Glutamatergic neuron (in vitro differentiated cells): ENCODE results near the gene OR1J4. TPM values are rescaled to one million over a fixed set of nuclear protein-coding genes. Genes with fewer than 3 reads are reported as not detected.
"Not testable (repeated sequence)": the region's sequence is repeated elsewhere in the genome, so short reads cannot be mapped to it uniquely, and the experiment has no call there.

ENCODE experiments used
- DNase-seq: peaks from one replicate; pipeline ENCODE4 v3.0.0; 2022
- H3K27ac Mint-ChIP-seq: one replicate; pipeline ENCODE4 v1.8.0; 2020; ENCODE audit warnings: mild to moderate bottlenecking, mixed read lengths, inconsistent platforms; ENCODE audit not compliant: unreplicated experiment
- H3K27me3 Mint-ChIP-seq: one replicate; pipeline ENCODE4 v1.8.0; 2020; ENCODE audit warnings: mild to moderate bottlenecking, moderate library complexity, mixed read lengths, inconsistent platforms; ENCODE audit not compliant: unreplicated experiment
- H3K36me3 Mint-ChIP-seq: one replicate; pipeline ENCODE4 v1.8.0; 2020; ENCODE audit warnings: mild to moderate bottlenecking, mixed read lengths, inconsistent platforms; ENCODE audit not compliant: unreplicated experiment
- H3K4me1 Mint-ChIP-seq: one replicate; pipeline ENCODE4 v1.8.0; 2020; ENCODE audit warnings: mild to moderate bottlenecking, low read depth, mixed read lengths, inconsistent platforms; ENCODE audit not compliant: unreplicated experiment
- H3K4me3 Mint-ChIP-seq: one replicate; pipeline ENCODE4 v1.8.0; 2020; ENCODE audit warnings: mild to moderate bottlenecking, mixed read lengths, inconsistent platforms; ENCODE audit not compliant: unreplicated experiment
- H3K9me3 Mint-ChIP-seq: one replicate; pipeline ENCODE4 v1.8.0; 2020; ENCODE audit warnings: mild to moderate bottlenecking, moderate library complexity, mixed read lengths, inconsistent platforms; ENCODE audit not compliant: unreplicated experiment
- total RNA-seq: library from RNA; stranded (reverse); fragmentation: NEBNext Ultra II Directional; extraction: Animal tissue kit (Norgen Biotek cat#: 25700); gene quantifications from one replicate; pipeline ENCODE4 v1.2.1, GENCODE V29; 2021; ENCODE audit not compliant: unreplicated experiment
- TF ChIP-seq, protein P1 (sequence below): fragments of 200-600 bp; sonication (generic); IDR thresholded peaks from one replicate; pipeline ENCODE4 v1.5.0; 2021; ENCODE audit not compliant: partially characterized antibody, unreplicated experiment

OR1J4 gene
- total RNA-seq, 1 donor from 2014 or later = not detected

DNA sequence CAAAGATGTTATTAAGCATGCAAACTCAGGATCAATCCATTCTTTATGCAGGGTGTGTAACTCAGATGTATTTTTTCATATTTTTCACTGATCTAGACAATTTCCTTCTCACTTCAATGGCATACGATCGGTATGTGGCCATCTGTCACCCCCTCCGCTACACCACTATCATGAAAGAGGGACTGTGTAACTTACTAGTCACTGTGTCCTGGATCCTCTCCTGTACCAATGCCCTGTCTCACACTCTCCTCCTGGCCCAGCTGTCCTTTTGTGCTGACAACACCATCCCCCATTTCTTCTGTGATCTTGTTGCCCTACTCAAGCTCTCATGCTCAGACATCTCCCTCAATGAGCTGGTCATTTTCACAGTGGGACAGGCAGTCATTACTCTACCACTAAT lies 435 bp downstream of the OR1J4 start:
- Mint-ChIP-seq H3K27ac (no peak overlapping the region), H3K4me3 (no peak overlapping the region), H3K27me3 (peaks cover 2% of the 10 kb centered on the region), H3K9me3 (no peaks in the 10 kb centered on the region), H3K36me3 (no peaks in the 10 kb centered on the region), H3K4me1 (no peaks in the 10 kb centered on the region)
- TF ChIP-seq, protein P1, sequence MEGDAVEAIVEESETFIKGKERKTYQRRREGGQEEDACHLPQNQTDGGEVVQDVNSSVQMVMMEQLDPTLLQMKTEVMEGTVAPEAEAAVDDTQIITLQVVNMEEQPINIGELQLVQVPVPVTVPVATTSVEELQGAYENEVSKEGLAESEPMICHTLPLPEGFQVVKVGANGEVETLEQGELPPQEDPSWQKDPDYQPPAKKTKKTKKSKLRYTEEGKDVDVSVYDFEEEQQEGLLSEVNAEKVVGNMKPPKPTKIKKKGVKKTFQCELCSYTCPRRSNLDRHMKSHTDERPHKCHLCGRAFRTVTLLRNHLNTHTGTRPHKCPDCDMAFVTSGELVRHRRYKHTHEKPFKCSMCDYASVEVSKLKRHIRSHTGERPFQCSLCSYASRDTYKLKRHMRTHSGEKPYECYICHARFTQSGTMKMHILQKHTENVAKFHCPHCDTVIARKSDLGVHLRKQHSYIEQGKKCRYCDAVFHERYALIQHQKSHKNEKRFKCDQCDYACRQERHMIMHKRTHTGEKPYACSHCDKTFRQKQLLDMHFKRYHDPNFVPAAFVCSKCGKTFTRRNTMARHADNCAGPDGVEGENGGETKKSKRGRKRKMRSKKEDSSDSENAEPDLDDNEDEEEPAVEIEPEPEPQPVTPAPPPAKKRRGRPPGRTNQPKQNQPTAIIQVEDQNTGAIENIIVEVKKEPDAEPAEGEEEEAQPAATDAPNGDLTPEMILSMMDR = no peak
- DNase-seq = no peak

DNA sequence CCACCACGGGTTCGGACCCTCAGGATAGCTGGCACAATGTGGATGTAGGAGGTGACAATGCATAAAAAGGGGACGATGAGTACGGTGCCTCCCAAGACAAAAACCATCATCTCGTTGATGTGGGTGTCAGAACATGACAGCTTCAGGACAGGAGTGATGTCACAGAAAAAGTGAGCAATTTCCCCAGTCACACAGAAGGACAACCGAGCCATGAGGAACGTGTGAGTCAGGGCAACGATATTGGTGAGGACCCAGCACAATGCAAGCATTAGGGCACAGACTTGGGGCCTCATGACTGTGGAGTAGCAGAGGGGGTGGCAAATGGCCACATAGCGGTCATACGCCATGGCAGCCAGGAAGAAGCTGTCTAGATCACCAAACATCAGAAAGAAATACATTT lies 7.7 kb downstream of the OR1J4 start:
- DNase-seq = no peak
- no peak overlapping the region for H3K27ac Mint-ChIP-seq
- TF ChIP-seq, protein P1 = no peak
- no peaks in the 10 kb centered on the region for H3K4me1 Mint-ChIP-seq
- no peaks in the 10 kb centered on the region for H3K36me3 Mint-ChIP-seq
- peaks cover 1% of the 10 kb centered on the region for H3K9me3 Mint-ChIP-seq
- H3K4me3 Mint-ChIP-seq = no peak overlapping the region
- H3K27me3 Mint-ChIP-seq = peaks cover 3% of the 10 kb centered on the region

DNA sequence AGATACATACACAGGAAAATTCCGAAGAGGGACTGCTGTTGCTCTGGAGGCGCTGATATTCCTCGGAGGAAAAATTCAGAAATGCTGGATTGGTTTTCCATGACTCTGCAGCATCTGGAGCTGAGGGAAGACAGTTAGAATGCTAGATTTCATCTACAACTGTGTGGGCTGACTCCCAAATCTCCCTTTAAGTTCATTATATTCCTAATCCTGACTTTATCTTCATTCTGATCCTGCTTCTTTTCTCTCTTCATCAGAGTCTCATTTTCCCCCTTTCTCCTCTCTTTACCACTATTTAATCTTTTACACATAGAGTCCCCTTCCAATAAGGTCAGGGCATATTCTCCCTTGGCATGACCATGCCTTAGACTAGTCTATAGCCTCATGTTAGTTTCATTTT lies 8.3 kb downstream of the OR1J4 start, which contains the start of gene OR1N1:
Gene OR1N1 (minus strand): TSS at position 101 of the 400 bp plus-strand sequence. CDS start 0 bp downstream, at position 101.
- TF ChIP-seq, protein P1 = no peak
- Mint-ChIP-seq H3K27ac (no peak within 1 kb of the TSS), H3K9me3 (peaks cover 1% of the 10 kb centered on the region), H3K27me3 (peaks cover 3% of the 10 kb centered on the region), H3K4me3 (no peak within 1 kb of the TSS), H3K4me1 (no peaks in the 10 kb centered on the region), H3K36me3 (no peaks in the 10 kb centered on the region)
- DNase-seq = no peak

DNA sequence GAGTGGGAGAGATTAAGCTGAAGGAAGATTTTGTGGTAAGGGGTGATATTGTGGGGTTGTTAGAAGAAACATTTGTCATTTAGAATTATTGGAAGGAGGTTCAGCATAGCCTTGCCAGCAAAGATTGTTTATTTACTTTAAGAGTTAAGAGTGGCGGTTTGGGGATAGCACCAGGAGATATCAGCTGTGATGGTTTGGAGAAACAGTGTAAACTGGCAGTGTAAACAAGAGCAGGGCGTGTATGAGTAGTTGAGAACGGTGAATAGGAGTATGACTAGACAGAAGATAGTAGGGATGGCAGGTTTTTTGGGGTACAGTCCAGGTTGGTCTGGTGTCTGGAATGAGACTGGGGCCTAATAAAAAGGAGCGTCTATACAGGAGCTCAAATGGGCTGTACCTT lies 12.2 kb downstream of the OR1J4 start:
- H3K27me3 Mint-ChIP-seq, H3K4me3 Mint-ChIP-seq, H3K27ac Mint-ChIP-seq, H3K9me3 Mint-ChIP-seq, H3K36me3 Mint-ChIP-seq, H3K4me1 Mint-ChIP-seq, DNase-seq: not testable (repeated sequence)

DNA sequence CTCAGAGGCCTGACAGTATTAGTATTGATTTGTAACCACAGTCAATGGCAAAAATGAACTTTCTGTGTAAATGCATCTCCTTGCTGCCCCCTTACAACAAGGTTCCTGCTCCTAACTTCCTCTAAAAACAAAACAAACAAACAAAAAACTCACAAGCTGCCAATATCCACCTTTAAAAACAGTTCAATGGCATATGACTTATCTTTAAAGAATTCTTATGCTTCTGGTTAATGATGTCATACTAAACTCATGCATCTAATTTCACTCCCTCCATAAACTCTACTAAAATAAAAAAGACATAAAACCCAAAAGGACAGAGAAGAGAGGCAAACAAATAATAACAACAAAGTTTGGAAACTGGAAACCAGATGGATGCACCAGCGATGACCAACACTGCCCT lies 17.2 kb downstream of the OR1J4 start:
- Mint-ChIP-seq H3K36me3 (no peaks in the 10 kb centered on the region), H3K27me3 (peaks cover 2% of the 10 kb centered on the region), H3K4me3 (no peak overlapping the region), H3K4me1 (no peaks in the 10 kb centered on the region), H3K27ac (no peak overlapping the region), H3K9me3 (peaks cover 5% of the 10 kb centered on the region)
- TF ChIP-seq, protein P1 = no peak
- no peak for DNase-seq

DNA sequence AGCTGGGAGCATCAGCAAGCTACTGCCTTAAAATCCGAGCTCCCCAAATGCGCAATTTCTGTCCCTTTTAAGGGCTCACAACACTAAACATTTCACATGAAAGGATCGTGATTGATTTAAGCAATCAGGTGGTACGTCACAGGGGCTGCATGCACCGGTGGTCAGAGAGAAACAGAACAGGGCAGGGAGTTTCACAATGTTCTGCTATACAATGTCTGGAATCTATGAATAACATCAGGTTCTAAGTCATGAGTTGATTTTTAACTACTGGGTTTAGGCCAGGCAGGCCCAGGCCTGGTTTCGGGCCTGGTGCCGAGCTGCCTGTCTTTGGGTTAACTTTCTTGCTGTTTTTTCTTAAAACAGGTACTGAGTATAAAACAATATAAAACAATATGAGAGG lies 18.1 kb downstream of the OR1J4 start:
- not testable (repeated sequence) for H3K4me1 Mint-ChIP-seq, H3K36me3 Mint-ChIP-seq, H3K9me3 Mint-ChIP-seq

More for the DNA sequence above, 18.1 kb downstream of the OR1J4 start:
- not testable (repeated sequence) for H3K27ac Mint-ChIP-seq, H3K4me3 Mint-ChIP-seq, DNase-seq, H3K27me3 Mint-ChIP-seq
